HG02763 (cell line): ENCODE data around the gene NANOS1.
"Not testable (repeated sequence)": the region's sequence is repeated elsewhere in the genome, so short reads cannot be mapped to it uniquely, and the experiment has no call there.

Experiments used
- ATAC-seq: cut with Tn5 transposase; IDR thresholded peaks from one replicate; pipeline ENCODE4 v1.9.1; 2021; ENCODE audit warnings: mild to moderate bottlenecking, moderate library complexity; ENCODE audit not compliant: unreplicated experiment

NANOS1 gene

GRCh38 chr10:119006451-119007210 lies 22.9 kb upstream of the NANOS1 start:
- no peak for ATAC-seq

DNA sequence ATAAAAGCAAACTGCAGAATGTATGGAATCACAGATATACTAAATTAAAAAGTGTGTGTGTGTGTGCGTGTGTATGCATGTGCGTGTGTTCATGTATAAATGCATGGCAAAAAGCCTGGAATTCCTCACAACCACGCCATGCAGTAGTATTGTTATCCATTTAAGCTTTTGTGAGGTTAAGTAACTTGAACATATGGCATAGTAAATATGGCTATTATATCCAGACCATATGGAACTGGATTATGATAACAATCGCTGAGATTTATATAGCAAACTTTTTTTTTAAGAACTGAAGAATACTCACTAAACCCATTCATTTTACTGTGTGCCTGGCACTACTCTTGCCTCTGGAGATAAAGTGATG lies 22.3 kb upstream of the NANOS1 start:
- ATAC-seq: no peak

DNA sequence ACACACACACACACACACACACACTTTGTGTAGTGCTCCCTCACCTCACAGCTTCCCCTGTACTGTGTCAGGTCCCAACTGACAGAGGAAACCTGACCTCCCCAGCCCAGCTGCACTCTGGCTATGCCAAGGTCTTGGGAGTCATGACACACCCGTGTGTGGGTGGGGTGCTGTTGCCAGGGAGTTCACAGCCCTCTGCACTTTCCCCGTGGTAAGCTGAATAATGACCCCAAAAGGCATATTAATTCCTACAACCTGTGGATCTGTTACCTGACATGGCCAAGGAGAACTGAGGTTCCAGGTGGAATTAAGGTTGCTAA lies 8.9 kb upstream of the NANOS1 start:
- no peak for ATAC-seq

GRCh38 chr10:119022846-119023552 lies 6.5 kb upstream of the NANOS1 start:
- no peak for ATAC-seq

DNA sequence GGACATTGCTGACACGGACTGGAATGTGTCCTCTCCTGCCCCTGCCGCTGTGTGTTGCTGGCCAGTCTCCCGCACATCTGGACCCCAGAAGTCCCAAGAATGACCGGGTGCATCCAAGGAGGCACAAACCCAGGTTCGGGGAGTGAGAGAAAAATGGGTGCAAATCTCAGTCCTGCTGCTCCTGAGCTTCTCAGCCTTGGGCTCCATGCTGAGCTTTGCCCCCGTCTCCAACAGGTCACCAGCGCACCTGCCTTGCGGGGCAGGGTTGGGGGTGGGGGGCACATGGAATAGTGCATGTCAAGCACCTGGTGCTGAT lies 6.0 kb upstream of the NANOS1 start:
- ATAC-seq: no peak

GRCh38 chr10:119024882-119025281 lies 4.6 kb upstream of the NANOS1 start:
- no peak for ATAC-seq

DNA sequence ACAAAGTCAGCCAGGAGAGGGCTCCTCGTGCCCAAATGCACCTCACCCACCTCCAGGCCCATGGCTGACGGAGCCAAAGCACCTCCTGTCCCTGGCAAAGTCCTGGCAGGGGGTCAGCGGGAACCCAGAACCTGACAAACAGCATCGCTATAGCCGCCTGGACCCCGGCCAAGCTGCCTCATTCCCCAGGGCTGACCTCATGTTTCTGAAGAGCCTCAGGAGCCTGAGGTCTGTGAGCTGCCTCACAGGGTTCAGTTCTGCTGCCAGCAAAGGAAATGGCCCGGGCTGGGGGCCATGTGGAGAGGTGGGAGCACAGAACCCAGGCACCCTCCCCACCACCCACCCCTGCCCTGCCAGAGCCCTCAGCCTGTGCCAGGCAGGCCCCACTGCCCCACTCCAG lies 4.2 kb upstream of the NANOS1 start:
- no peak for ATAC-seq

DNA sequence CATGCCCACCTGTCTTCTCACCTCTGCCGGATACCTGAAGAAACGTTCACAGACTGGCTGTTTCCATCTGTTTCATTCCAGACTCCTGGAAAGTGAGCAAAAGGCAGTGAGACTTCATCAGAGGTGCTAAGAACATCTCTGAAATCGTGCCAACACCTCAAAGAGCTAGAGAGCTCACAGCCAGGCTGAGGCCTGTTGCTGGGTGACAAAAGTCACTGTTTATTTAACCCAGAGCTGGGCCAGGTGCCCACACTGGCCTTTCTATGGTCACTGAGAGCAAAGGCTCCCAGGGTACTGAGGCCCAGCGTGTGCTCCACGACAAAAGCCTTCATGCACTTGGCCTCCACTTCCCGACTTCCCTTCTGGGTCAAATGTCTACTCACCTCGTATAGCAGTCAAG lies 3.7 kb upstream of the NANOS1 start:
- ATAC-seq: no peak

GRCh38 chr10:119026301-119027110 lies 3.0 kb upstream of the NANOS1 start:
- ATAC-seq: no peak

GRCh38 chr10:119028445-119028899 lies 1.0 kb upstream of the NANOS1 start:
- not testable (repeated sequence) for ATAC-seq

- peak; percentile 72 for ATAC-seq
Observed at GRCh38 chr10:119028900-119029612, 458 bp upstream of the NANOS1 start.

- ATAC-seq: peak; percentile 38
Observed at GRCh38 chr10:119030421-119031250, 1.1 kb downstream of the NANOS1 start.

- ATAC-seq: no peak
Observed at GRCh38 chr10:119031496-119032059, 2.1 kb downstream of the NANOS1 start.

GRCh38 chr10:119039161-119039560 lies 9.6 kb downstream of the NANOS1 start:
- ATAC-seq: no peak

DNA sequence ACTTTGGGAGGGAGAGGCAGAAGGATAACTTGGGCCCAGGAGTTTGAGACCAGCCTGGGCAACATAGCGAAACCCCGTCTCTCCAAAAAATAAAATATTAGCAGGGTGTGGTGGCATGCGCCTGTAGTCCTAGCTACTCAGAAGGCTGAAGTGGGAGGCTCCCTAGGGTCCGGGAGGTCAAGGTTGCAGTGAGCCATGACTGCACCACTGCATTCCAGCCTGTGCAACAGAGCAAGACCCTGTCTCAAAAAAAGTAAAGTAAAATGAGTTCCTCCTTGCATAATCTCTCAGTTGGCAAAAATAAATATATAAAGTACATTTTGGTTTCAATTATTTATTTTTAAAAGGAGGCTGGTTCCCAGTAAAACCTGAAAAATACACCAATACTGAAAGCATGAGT lies 11.8 kb downstream of the NANOS1 start:
- no peak for ATAC-seq

DNA sequence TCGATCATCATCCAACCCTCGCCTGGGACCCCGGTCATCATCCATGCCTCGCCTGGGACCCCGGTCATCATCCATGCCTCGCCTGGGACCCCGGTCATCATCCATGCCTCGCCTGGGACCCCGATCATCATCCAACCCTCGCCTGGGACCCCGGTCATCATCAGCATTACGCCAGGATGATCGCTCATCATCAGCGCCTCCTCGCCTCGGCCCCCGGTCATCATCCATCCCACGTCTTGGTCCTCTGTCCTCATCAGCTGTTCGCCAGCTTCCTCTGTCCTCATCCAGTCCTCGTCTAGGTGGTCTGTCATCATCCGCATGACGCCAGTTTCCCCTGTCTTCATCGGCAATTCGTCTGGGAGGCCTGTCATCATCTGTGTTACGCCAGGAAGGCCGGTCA lies 12.7 kb downstream of the NANOS1 start:
- ATAC-seq: no peak

- no peak for ATAC-seq
Observed at GRCh38 chr10:119045561-119045960, 16.0 kb downstream of the NANOS1 start.

- no peak for ATAC-seq
Observed at GRCh38 chr10:119049361-119049760, 19.8 kb downstream of the NANOS1 start.

- no peak for ATAC-seq
Observed at GRCh38 chr10:119049777-119050176, 20.3 kb downstream of the NANOS1 start.

- no peak for ATAC-seq
Observed at GRCh38 chr10:119051775-119052174, 22.3 kb downstream of the NANOS1 start.
